Aortic smooth muscle cell (primary cell): ENCODE measurements around the gene CHDH. TPM values are rescaled to one million over a fixed set of nuclear protein-coding genes. Genes with fewer than 3 reads are reported as not detected.

Experiments used
- total RNA-seq: library from RNA; depleted of rRNA; stranded (reverse); fragments of >200 nt; gene quantifications from 2 replicates; pipeline ENCODE4 v1.2.3, GENCODE V29; 2014

The CHDH gene
- total RNA-seq = under 0.01 and 0.06 TPM in 2 replicates

GRCh38 chr3:53846134-53846850 is at the start of gene CHDH, which contains the start of gene IL17RB:
Gene CHDH (minus strand): TSS chr3:53846419. CDS start chr3:53824008, 22,411 bp downstream.
Gene IL17RB (plus strand): TSS chr3:53846568. CDS start chr3:53846589, 21 bp downstream.

GRCh38 chr3:53891497-53892285 is 45.5 kb upstream of the CHDH start, which contains the start of gene SELENOK:
Gene SELENOK (minus strand): TSS chr3:53891859.

GRCh38 chr3:53881691-53882593 is 35.7 kb upstream of the CHDH start, which contains the start of gene ACTR8:
Gene ACTR8 (minus strand): TSS chr3:53882152. CDS start chr3:53882101, 51 bp downstream.

Other genes with a start within 250 kb of the CHDH start
- not detected in 2 replicates for gene IL17RB, start 149 bp upstream of the CHDH start, total RNA-seq
- gene ACTR8, start 35.7 kb upstream of the CHDH start, total RNA-seq = 50.5 and 53.2 TPM in 2 replicates
- 24.5 and 32.2 TPM in 2 replicates for gene SELENOK, start 45.4 kb upstream of the CHDH start, total RNA-seq